Osteocyte (in vitro differentiated cells): ENCODE measurements around the gene RARG. TPM values are rescaled to one million over a fixed set of nuclear protein-coding genes. Genes with fewer than 3 reads are reported as not detected.

Experiments used
- DNase-seq: peaks from one replicate; pipeline ENCODE4 v3.0.0; 2021; ENCODE audit warnings: mixed read lengths; ENCODE audit not compliant: unreplicated experiment; ENCODE audit errors: extremely low spot score
- H3K27ac Mint-ChIP-seq: one replicate; pipeline ENCODE4 v1.8.0; 2021; ENCODE audit warnings: mild to moderate bottlenecking, mixed read lengths; ENCODE audit not compliant: unreplicated experiment
- H3K27me3 Mint-ChIP-seq: one replicate; pipeline ENCODE4 v1.8.0; 2021; ENCODE audit warnings: mixed read lengths; ENCODE audit not compliant: unreplicated experiment
- H3K36me3 Mint-ChIP-seq: one replicate; pipeline ENCODE4 v1.8.0; 2021; ENCODE audit warnings: mixed read lengths; ENCODE audit not compliant: unreplicated experiment
- H3K4me1 Mint-ChIP-seq: one replicate; pipeline ENCODE4 v1.8.0; 2021; ENCODE audit warnings: mixed read lengths; ENCODE audit not compliant: unreplicated experiment
- H3K4me3 Mint-ChIP-seq: one replicate; pipeline ENCODE4 v1.8.0; 2021; ENCODE audit warnings: mild to moderate bottlenecking, moderate library complexity, mixed read lengths; ENCODE audit not compliant: unreplicated experiment
- H3K9me3 Mint-ChIP-seq: one replicate; pipeline ENCODE4 v1.8.0; 2021; ENCODE audit warnings: mixed read lengths; ENCODE audit not compliant: unreplicated experiment
- CTCF ChIP-seq: fragments of 200-600 bp; sonication (generic); IDR thresholded peaks from 2 replicates; pipeline ENCODE4 v1.5.0; 2021; ENCODE audit warnings: antibody characterized with exemption, mild to moderate bottlenecking, moderate library complexity
- total RNA-seq: library from RNA; stranded (reverse); gene quantifications from 2 replicates; pipeline ENCODE4 v1.2.1, GENCODE V29; 2021

Gene RARG
- total RNA-seq, 1 donor from 2014 or later: 31.6 TPM

GRCh38 chr12:53235164-53235563, 3.2 kb upstream of the RARG start:
- no peak for DNase-seq
- H3K4me1 Mint-ChIP-seq: peaks cover 46% of the 10 kb centered on the region
- no peaks in the 10 kb centered on the region for H3K9me3 Mint-ChIP-seq
- no peak overlapping the region for H3K27ac Mint-ChIP-seq
- peaks cover 9% of the 10 kb centered on the region for H3K27me3 Mint-ChIP-seq
- TF ChIP-seq CTCF: no peak
- H3K4me3 Mint-ChIP-seq: no peak overlapping the region
- H3K36me3 Mint-ChIP-seq: no peaks in the 10 kb centered on the region

DNA sequence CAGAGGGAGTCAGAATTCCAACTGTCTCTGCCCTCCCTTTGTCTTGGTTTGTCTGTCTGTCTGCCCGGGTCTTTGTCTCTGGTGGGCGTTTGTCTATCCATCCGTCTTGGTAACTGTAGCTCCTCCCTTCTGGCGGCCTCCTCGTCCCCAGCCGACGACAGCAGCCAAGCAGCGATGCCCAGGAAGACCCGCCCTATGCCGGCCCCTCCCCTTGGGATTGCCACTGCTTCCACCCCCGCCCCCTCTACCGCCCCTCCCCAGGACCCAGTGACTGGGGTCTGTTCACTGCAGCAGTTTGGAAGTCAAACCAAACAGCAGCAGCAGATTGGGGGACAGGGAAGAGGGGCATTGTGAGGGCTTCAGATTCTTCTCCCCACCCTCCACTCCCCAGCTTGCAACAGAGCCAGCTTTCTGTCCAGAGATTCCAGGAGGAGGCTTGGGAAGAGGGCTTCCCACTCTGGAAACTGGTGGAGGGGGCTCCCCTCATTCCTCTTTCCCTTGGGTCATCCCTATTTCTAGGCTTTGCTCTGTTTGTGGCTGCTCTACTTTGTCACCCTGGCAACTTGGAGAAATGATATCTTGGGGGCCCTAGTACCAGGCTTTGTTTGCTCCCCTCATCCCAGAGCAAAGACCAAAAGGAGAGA, 2.4 kb upstream of the RARG start:
- H3K9me3 Mint-ChIP-seq: no peaks in the 10 kb centered on the region
- no peak overlapping the region for H3K27ac Mint-ChIP-seq
- no peak for DNase-seq
- no peaks in the 10 kb centered on the region for H3K36me3 Mint-ChIP-seq
- H3K4me3 Mint-ChIP-seq: no peak overlapping the region
- no peak for TF ChIP-seq CTCF
- peaks cover 9% of the 10 kb centered on the region for H3K27me3 Mint-ChIP-seq
- peaks cover 51% of the 10 kb centered on the region for H3K4me1 Mint-ChIP-seq

DNA sequence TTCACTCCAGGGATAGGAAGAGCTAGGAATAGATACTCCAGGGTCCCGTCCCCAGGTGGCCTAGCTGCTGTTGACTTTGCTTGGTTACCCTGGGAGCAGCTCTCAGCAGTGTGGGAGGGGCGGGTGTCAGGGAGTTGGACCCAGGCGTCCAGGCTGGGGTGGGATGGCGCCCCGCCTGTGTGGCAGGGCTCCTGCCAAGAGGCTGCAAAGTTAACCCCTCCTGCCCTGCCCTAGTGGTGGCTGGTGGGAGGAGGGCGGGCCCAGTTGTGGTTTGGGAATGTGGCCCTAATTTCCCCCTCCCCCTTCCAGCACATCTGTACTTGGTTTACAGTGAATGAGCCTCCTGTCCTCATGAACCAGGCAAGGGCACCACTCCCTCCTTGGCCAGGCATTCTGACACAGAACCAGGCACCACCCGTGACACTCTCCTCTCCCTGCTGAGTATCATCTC, 1.7 kb upstream of the RARG start:
- TF ChIP-seq CTCF: no peak
- Mint-ChIP-seq H3K4me3 (no peak overlapping the region), H3K27ac (peak overlapping the region; percentile 14), H3K27me3 (peaks cover 9% of the 10 kb centered on the region), H3K9me3 (no peaks in the 10 kb centered on the region), H3K36me3 (no peaks in the 10 kb centered on the region), H3K4me1 (peaks cover 51% of the 10 kb centered on the region)
- DNase-seq: no peak

- Mint-ChIP-seq H3K9me3 (no peaks in the 10 kb centered on the region), H3K36me3 (no peaks in the 10 kb centered on the region), H3K27ac (peak overlapping the region; percentile 78), H3K27me3 (peaks cover 9% of the 10 kb centered on the region), H3K4me3 (peak overlapping the region; percentile 83), H3K4me1 (peaks cover 54% of the 10 kb centered on the region)
- TF ChIP-seq CTCF: no peak
- no peak for DNase-seq
Measured at GRCh38 chr12:53232646-53233461, 845 bp upstream of the RARG start.

GRCh38 chr12:53231671-53231920, 413 bp downstream of the RARG start:
- Mint-ChIP-seq H3K4me3 (peak overlapping the region; percentile 74), H3K4me1 (peaks cover 56% of the 10 kb centered on the region), H3K27me3 (peaks cover 2% of the 10 kb centered on the region), H3K9me3 (no peaks in the 10 kb centered on the region), H3K27ac (peak overlapping the region; percentile 65), H3K36me3 (peaks cover 4% of the 10 kb centered on the region)
- DNase-seq: no peak
- TF ChIP-seq CTCF: no peak
